Vagina (tissue), 2 donors: Measurements from ENCODE around the gene CARD18.

Experiments
- CTCF ChIP-seq, 3 experiments: fragments of 450-650 bp in 2 of 3; fragments of 200-600 bp in 1 of 3; sonication (generic) in 1 of 3; IDR thresholded peaks; one replicate each; pipeline ENCODE4 v1.5.1; 2017 to 2019; ENCODE audit warnings: antibody characterized with exemption in 3 of 3, mild to moderate bottlenecking in 2 of 3, moderate library complexity in 2 of 3
- POLR2A ChIP-seq, 2 donors: fragments of 450-650 bp; IDR thresholded peaks; one replicate each; pipeline ENCODE4 v1.6.1; 2017; ENCODE audit warnings: antibody characterized with exemption in 2 of 2, mild to moderate bottlenecking in 2 of 2, moderate library complexity in 2 of 2
- POLR2AphosphoS5 ChIP-seq, 2 donors: sonication (generic); formaldehyde crosslinking; IDR thresholded peaks; one replicate each; pipeline ENCODE4 v1.9.0; 2017; ENCODE audit warnings: antibody characterized with exemption in 2 of 2, mild to moderate bottlenecking in 2 of 2, low read depth in 1 of 2; ENCODE audit not compliant: insufficient read depth in 1 of 2

- TF ChIP-seq CTCF (IDR thresholded peaks at IDR 0.05), result no peak
- TF ChIP-seq POLR2A (IDR thresholded peaks at IDR 0.05), result no peak
- TF ChIP-seq POLR2AphosphoS5 (IDR thresholded peaks at IDR 0.05; ENCODE audit: insufficient read depth in 1 of 2, low read depth in 1 of 2), result no peak
Measured at GRCh38 chr11:105162506-105162905, 22.9 kb upstream of the CARD18 start.
